ENCODE data around the gene IL24.

Gene IL24

DNA sequence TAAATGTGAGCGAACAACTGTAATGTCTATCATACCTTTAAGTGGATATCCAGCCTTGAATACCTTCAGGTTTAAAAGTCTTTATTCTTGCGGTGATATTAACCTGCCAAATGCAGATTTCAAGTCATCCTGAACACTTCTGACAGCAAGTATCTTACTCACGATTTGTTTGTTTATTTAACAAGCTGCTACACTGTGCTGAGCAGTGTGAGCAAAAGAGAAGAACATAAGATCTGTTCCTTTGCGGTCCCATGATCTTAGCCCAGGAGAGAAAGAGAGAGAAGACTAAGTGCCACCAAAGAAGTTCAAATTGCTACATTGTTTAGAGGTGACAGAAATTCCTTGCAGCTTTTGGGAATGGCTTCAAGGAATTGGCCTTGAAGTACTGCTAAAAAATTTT, 9.5 kb upstream of the IL24 start:
- WGBS (ENCODE audit: insufficient coverage) = 93% methylated on average over 4 of the region's 4 CpGs
- POLR2A ChIA-PET = no interaction called here
- Histone ChIP-seq H3K4me3 (ENCODE audit: control insufficient read depth in 1 of 7, extremely low read depth in 1 of 7, insufficient read depth in 4 of 7, low read depth in 2 of 7, low read length in 6 of 7) (no peak overlapping the region), H3K9me3 (ENCODE audit: control extremely low read depth in 1 of 5, control insufficient read depth in 4 of 5, insufficient read depth in 2 of 5, low read depth in 1 of 5, low read length in 4 of 5) (no peaks in the 10 kb centered on the region), H3K27ac (ENCODE audit: insufficient read depth in 1 of 2, low read depth in 1 of 2, low read length in 2 of 2, poor library complexity in 1 of 2, severe bottlenecking in 2 of 2) (no peak overlapping the region), H3K36me3 (ENCODE audit: control insufficient read depth in 4 of 4, insufficient read depth in 4 of 4, low read length in 3 of 4) (no peaks in the 10 kb centered on the region), H3K4me1 (ENCODE audit: control extremely low read depth in 1 of 4, control insufficient read depth in 4 of 4, insufficient read depth in 4 of 4, low read length in 3 of 4) (peaks cover 0 to 9% (median 2%) of the 10 kb centered on the region in 4 experiments), H3K27me3 (replicated peaks in 2 of 5; ENCODE audit: control insufficient read depth in 4 of 5, insufficient read depth in 5 of 5, low read length in 4 of 5) (no peaks in the 10 kb centered on the region)
- no peak for DNase-seq
- CTCF ChIA-PET = interaction anchor here (1.3 to 2.3 kb wide), 3 partner anchors 10 to 223 kb away, joined by 3 to 8 read pairs (median 4); no protein-coding TSS in a partner anchor

- Histone ChIP-seq H3K4me1 (ENCODE audit: control extremely low read depth in 1 of 4, control insufficient read depth in 4 of 4, insufficient read depth in 4 of 4, low read length in 3 of 4) (peaks cover 0 to 9% (median 2%) of the 10 kb centered on the region in 4 experiments), H3K27me3 (replicated peaks in 2 of 5; ENCODE audit: control insufficient read depth in 4 of 5, insufficient read depth in 5 of 5, low read length in 4 of 5) (no peaks in the 10 kb centered on the region), H3K9me3 (ENCODE audit: control extremely low read depth in 1 of 5, control insufficient read depth in 4 of 5, insufficient read depth in 2 of 5, low read depth in 1 of 5, low read length in 4 of 5) (no peaks in the 10 kb centered on the region), H3K27ac (ENCODE audit: insufficient read depth in 1 of 2, low read depth in 1 of 2, low read length in 2 of 2, poor library complexity in 1 of 2, severe bottlenecking in 2 of 2) (no peak overlapping the region), H3K36me3 (ENCODE audit: control insufficient read depth in 4 of 4, insufficient read depth in 4 of 4, low read length in 3 of 4) (no peaks in the 10 kb centered on the region), H3K4me3 (ENCODE audit: control insufficient read depth in 1 of 7, extremely low read depth in 1 of 7, insufficient read depth in 4 of 7, low read depth in 2 of 7, low read length in 6 of 7) (peak overlapping the region in 1 of 7 experiments; percentile 4)
- peak; percentile 38 to 69 (median 46) for DNase-seq
- POLR2A ChIA-PET = no interaction called here
- WGBS (ENCODE audit: insufficient coverage) = 51% methylated on average over 12 of the region's 15 CpGs
- CTCF ChIA-PET = interaction anchor here (0.8 to 2.8 kb wide), 4 partner anchors 10 to 23 kb away, joined by 3 to 12 read pairs (median 4); no protein-coding TSS in a partner anchor
Measured at GRCh38 chr1:206890125-206891060, 6.8 kb upstream of the IL24 start.

DNA sequence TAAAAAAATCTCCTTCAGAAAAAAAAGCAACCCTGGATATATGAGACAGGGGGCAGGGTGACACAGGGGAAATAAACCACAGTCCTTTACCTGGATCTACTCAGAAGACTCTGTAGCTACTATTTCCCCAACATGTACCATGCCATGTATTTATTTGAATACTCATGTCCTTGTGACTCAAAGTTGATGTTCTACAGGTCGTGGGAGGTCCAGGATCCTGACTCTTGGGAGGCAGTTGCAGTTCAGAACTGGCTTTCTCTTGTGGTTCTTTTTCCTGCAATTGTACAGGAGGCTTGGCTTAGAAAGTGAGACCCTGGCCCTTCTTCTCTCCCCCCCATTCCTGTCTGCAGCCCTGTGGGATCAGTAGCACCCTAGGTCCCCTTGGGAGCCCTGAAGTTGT, 5.8 kb upstream of the IL24 start:
- H3K27ac ChIP-seq (ENCODE audit: insufficient read depth in 1 of 2, low read depth in 1 of 2, low read length in 2 of 2, poor library complexity in 1 of 2, severe bottlenecking in 2 of 2) = no peak overlapping the region
- H3K27me3 ChIP-seq (replicated peaks in 2 of 5; ENCODE audit: control insufficient read depth in 4 of 5, insufficient read depth in 5 of 5, low read length in 4 of 5) = no peaks in the 10 kb centered on the region
- no peak for DNase-seq
- H3K36me3 ChIP-seq (ENCODE audit: control insufficient read depth in 4 of 4, insufficient read depth in 4 of 4, low read length in 3 of 4) = no peaks in the 10 kb centered on the region
- H3K9me3 ChIP-seq (ENCODE audit: control extremely low read depth in 1 of 5, control insufficient read depth in 4 of 5, insufficient read depth in 2 of 5, low read depth in 1 of 5, low read length in 4 of 5) = no peaks in the 10 kb centered on the region
- CTCF ChIA-PET = interaction anchor here (0.8 to 2.8 kb wide), 2 partner anchors 15 to 22 kb away, joined by 3 to 12 read pairs; no protein-coding TSS in a partner anchor
- POLR2A ChIA-PET = no interaction called here
- WGBS (ENCODE audit: insufficient coverage) = 100% methylated on average over 1 of the region's 1 CpG
- H3K4me3 ChIP-seq (ENCODE audit: control insufficient read depth in 1 of 7, extremely low read depth in 1 of 7, insufficient read depth in 4 of 7, low read depth in 2 of 7, low read length in 6 of 7) = no peak overlapping the region
- peaks cover 0 to 9% (median 2%) of the 10 kb centered on the region in 4 experiments for H3K4me1 ChIP-seq (ENCODE audit: control extremely low read depth in 1 of 4, control insufficient read depth in 4 of 4, insufficient read depth in 4 of 4, low read length in 3 of 4)

DNA sequence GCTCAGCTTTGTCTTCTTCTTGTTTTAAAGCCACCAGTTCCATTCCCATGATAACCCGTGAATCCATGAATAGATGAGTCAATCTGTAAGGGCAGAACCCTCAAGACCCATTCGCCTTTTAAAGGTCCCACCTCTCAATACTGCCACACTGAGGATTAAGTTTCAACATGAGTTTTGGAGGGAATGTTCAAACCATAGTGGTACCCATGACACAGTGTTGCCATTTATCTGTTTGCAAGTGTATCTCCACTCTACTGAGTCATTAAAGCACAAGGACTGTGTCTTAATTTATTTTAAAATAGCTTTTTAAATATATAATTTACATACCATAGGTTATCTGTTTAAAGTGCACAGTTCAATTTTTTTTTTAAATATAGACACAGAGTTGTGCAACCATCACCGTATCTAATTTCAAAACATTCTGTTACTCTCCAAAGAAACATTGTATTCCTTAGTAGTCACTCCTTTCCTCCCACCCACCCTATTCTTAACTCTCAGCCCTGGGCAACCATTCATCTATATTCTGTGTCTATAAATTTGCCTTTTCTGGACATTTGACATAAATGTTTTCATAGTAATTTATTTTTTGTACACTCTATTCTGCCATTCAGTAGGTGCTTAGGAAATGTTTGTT, 4.8 kb upstream of the IL24 start:
- H3K4me3 ChIP-seq (ENCODE audit: control insufficient read depth in 1 of 7, extremely low read depth in 1 of 7, insufficient read depth in 4 of 7, low read depth in 2 of 7, low read length in 6 of 7) = no peak overlapping the region
- no peaks in the 10 kb centered on the region for H3K9me3 ChIP-seq (ENCODE audit: control extremely low read depth in 1 of 5, control insufficient read depth in 4 of 5, insufficient read depth in 2 of 5, low read depth in 1 of 5, low read length in 4 of 5)
- H3K4me1 ChIP-seq (ENCODE audit: control extremely low read depth in 1 of 4, control insufficient read depth in 4 of 4, insufficient read depth in 4 of 4, low read length in 3 of 4) = peaks cover 0 to 9% (median 2%) of the 10 kb centered on the region in 4 experiments
- H3K36me3 ChIP-seq (ENCODE audit: control insufficient read depth in 4 of 4, insufficient read depth in 4 of 4, low read length in 3 of 4) = no peaks in the 10 kb centered on the region
- WGBS (ENCODE audit: insufficient coverage) = 95% methylated on average over 3 of the region's 3 CpGs
- no peak for DNase-seq
- no peak overlapping the region for H3K27ac ChIP-seq (ENCODE audit: insufficient read depth in 1 of 2, low read depth in 1 of 2, low read length in 2 of 2, poor library complexity in 1 of 2, severe bottlenecking in 2 of 2)
- H3K27me3 ChIP-seq (replicated peaks in 2 of 5; ENCODE audit: control insufficient read depth in 4 of 5, insufficient read depth in 5 of 5, low read length in 4 of 5) = no peaks in the 10 kb centered on the region
- POLR2A ChIA-PET = no interaction called here
- CTCF ChIA-PET = interaction anchor here (1.5 to 2.8 kb wide), 2 partner anchors 14 to 17 kb away, joined by 4 to 12 read pairs; no protein-coding TSS in a partner anchor

GRCh38 chr1:206893380-206893779, 3.9 kb upstream of the IL24 start:
- no CpG with 5 or more reads among the region's 2 CpGs for WGBS (ENCODE audit: insufficient coverage)
- DNase-seq = no peak
- Histone ChIP-seq H3K27ac (ENCODE audit: insufficient read depth in 1 of 2, low read depth in 1 of 2, low read length in 2 of 2, poor library complexity in 1 of 2, severe bottlenecking in 2 of 2) (no peak overlapping the region), H3K9me3 (ENCODE audit: control extremely low read depth in 1 of 5, control insufficient read depth in 4 of 5, insufficient read depth in 2 of 5, low read depth in 1 of 5, low read length in 4 of 5) (no peaks in the 10 kb centered on the region), H3K4me3 (ENCODE audit: control insufficient read depth in 1 of 7, extremely low read depth in 1 of 7, insufficient read depth in 4 of 7, low read depth in 2 of 7, low read length in 6 of 7) (no peak overlapping the region), H3K4me1 (ENCODE audit: control extremely low read depth in 1 of 4, control insufficient read depth in 4 of 4, insufficient read depth in 4 of 4, low read length in 3 of 4) (peaks cover 0 to 9% (median 2%) of the 10 kb centered on the region in 4 experiments), H3K36me3 (ENCODE audit: control insufficient read depth in 4 of 4, insufficient read depth in 4 of 4, low read length in 3 of 4) (no peaks in the 10 kb centered on the region), H3K27me3 (replicated peaks in 2 of 5; ENCODE audit: control insufficient read depth in 4 of 5, insufficient read depth in 5 of 5, low read length in 4 of 5) (no peaks in the 10 kb centered on the region)
- ChIA-PET CTCF (interaction anchor here (1.2 to 2.8 kb wide), 4 partner anchors 13 to 42 kb away, joined by 3 to 12 read pairs (median 4); no protein-coding TSS in a partner anchor), POLR2A (no interaction called here)

DNA sequence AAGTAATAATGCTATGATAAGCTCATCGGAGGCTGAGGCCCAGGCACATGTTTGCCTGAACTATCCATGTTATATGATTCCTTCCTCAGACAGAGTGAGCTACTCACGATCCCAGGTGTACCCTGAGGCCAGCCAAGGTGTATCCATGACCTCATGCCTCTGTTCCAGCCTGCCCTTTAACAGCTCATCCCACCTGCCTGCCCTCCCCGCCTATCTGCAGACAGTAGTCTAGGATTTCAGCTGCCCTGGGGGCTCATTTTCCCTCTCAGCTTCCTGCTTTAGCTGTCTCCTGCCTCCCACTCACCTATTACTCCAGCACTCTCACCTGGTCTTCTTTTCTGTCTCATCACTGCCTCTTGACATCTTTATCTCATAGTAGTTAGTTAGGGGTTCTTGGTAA, 1.9 kb upstream of the IL24 start:
- Histone ChIP-seq H3K4me1 (ENCODE audit: control extremely low read depth in 1 of 4, control insufficient read depth in 4 of 4, insufficient read depth in 4 of 4, low read length in 3 of 4) (peaks cover 0 to 8% (median 2%) of the 10 kb centered on the region in 4 experiments), H3K36me3 (ENCODE audit: control insufficient read depth in 4 of 4, insufficient read depth in 4 of 4, low read length in 3 of 4) (no peaks in the 10 kb centered on the region)

More for the DNA sequence above, 1.9 kb upstream of the IL24 start:
- H3K9me3 ChIP-seq (ENCODE audit: control extremely low read depth in 1 of 5, control insufficient read depth in 4 of 5, insufficient read depth in 2 of 5, low read depth in 1 of 5, low read length in 4 of 5) = no peaks in the 10 kb centered on the region
- no peak overlapping the region for H3K27ac ChIP-seq (ENCODE audit: insufficient read depth in 1 of 2, low read depth in 1 of 2, low read length in 2 of 2, poor library complexity in 1 of 2, severe bottlenecking in 2 of 2)
- POLR2A ChIA-PET = no interaction called here
- 100% methylated on average over 2 of the region's 3 CpGs for WGBS (ENCODE audit: insufficient coverage)
- no peak overlapping the region for H3K4me3 ChIP-seq (ENCODE audit: control insufficient read depth in 1 of 7, extremely low read depth in 1 of 7, insufficient read depth in 4 of 7, low read depth in 2 of 7, low read length in 6 of 7)
- CTCF ChIA-PET = interaction anchor here (0.9 to 2.6 kb wide), 6 partner anchors 10 to 30 kb away, joined by 4 to 12 read pairs (median 6); partner anchors contain the start of gene IL20
- H3K27me3 ChIP-seq (replicated peaks in 2 of 5; ENCODE audit: control insufficient read depth in 4 of 5, insufficient read depth in 5 of 5, low read length in 4 of 5) = no peaks in the 10 kb centered on the region
- DNase-seq = no peak

Data from common myeloid progenitor, CD34-positive (primary cell).